ENCODE data around the gene ARHGEF2.

GRCh38 chr1:156006666-156007376 is 28.5 kb upstream of the ARHGEF2 start:
- TF ChIP-seq POLR2A (IDR thresholded peaks at IDR 0.05; ENCODE audit: low read length) (no peak), GATA1 (IDR thresholded peaks at IDR 0.05; ENCODE audit: low read depth, low read length) (no peak)
